Endothelial cell of umbilical vein (primary cell): Measurements from ENCODE around the gene MEF2A.

Experiments used
- CTCF ChIP-seq, 2 donors: IDR thresholded peaks; 1 replicate in 1 of 2; 2 replicates in 1 of 2; pipeline ENCODE4 v1.5.1; 2011; ENCODE audit warnings: low read length in 2 of 2, mild to moderate bottlenecking in 2 of 2, moderate library complexity in 2 of 2, control low read depth in 1 of 2, inconsistent platforms in 1 of 2, low read depth in 1 of 2; ENCODE audit not compliant: insufficient read depth in 1 of 2; ENCODE audit errors: extremely low read depth in 1 of 2
- EZH2 ChIP-seq: IDR thresholded peaks from 2 replicates; pipeline ENCODE4 v1.6.1; 2012; ENCODE audit warnings: borderline replicate concordance, low read depth, mild to moderate bottlenecking, moderate library complexity, low read length, inconsistent platforms; ENCODE audit not compliant: severe bottlenecking
- MAX ChIP-seq: IDR thresholded peaks from 2 replicates; pipeline ENCODE4 v1.6.1; 2011; ENCODE audit not compliant: insufficient read depth, insufficient read length
- MYC ChIP-seq: IDR thresholded peaks from one replicate; pipeline ENCODE4 v1.6.1; 2011; ENCODE audit warnings: mild to moderate bottlenecking, low read depth, low read length
- POLR2A ChIP-seq: IDR thresholded peaks from 2 replicates; pipeline ENCODE4 v1.6.1; 2012; ENCODE audit warnings: low read depth, mild to moderate bottlenecking, control low read depth, low read length
- POLR2AphosphoS5 ChIP-seq: IDR thresholded peaks from 2 replicates; pipeline ENCODE4 v1.6.1; 2012; ENCODE audit warnings: low read depth, mild to moderate bottlenecking, control low read depth, low read length, moderate library complexity; ENCODE audit not compliant: insufficient read depth

- TF ChIP-seq POLR2A (no peak), POLR2AphosphoS5 (no peak), CTCF (IDR thresholded peaks at IDR 0.05; ENCODE audit: extremely low read depth in 1 of 2, insufficient read depth in 1 of 2, low read depth in 1 of 2, low read length in 2 of 2) (no peak), MAX (no peak), MYC (no peak), EZH2 (no peak)
These were observed 7.7 kb upstream of the MEF2A start for GRCh38 chr15:99558084-99558483.
